ENCODE measurements around the gene CHMP6.
A peak's percentile ranks its signal among the peaks of the same experiment; 100 is the strongest.

Gene CHMP6

DNA sequence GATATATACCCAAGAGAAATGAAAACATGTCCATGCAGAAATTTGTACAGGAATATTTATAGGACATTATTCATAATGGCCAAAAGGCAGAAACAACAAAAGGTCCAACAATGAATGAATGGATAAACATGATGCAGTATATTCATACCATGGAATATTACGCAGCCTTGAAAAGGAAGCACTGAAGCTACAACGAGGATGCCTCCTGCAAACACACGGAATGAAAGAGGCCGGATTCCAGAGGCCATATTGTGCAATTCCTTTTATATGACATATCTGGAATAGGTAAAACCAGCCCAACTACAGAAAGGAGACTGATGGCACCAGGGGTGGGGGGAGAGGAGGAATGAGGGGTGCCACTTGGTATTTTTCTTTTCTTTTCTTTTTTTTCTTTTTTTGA lies 14.5 kb upstream of the CHMP6 start:
- in situ Hi-C loops (cut with HindIII; ENCODE audit: low pct_ligation_motif_present, low sequenced_read_pairs), result no loop called here
- no peaks in the 10 kb centered on the region for H3K27me3 ChIP-seq (replicated peaks)
- no peak overlapping the region for H3K27ac ChIP-seq
- H3K36me3 ChIP-seq (replicated peaks), result no peaks in the 10 kb centered on the region
- DNase-seq, result no peak
- no peak overlapping the region for H3K4me3 ChIP-seq (ENCODE audit: low read depth, low read length)
- TF ChIP-seq, protein P1, sequence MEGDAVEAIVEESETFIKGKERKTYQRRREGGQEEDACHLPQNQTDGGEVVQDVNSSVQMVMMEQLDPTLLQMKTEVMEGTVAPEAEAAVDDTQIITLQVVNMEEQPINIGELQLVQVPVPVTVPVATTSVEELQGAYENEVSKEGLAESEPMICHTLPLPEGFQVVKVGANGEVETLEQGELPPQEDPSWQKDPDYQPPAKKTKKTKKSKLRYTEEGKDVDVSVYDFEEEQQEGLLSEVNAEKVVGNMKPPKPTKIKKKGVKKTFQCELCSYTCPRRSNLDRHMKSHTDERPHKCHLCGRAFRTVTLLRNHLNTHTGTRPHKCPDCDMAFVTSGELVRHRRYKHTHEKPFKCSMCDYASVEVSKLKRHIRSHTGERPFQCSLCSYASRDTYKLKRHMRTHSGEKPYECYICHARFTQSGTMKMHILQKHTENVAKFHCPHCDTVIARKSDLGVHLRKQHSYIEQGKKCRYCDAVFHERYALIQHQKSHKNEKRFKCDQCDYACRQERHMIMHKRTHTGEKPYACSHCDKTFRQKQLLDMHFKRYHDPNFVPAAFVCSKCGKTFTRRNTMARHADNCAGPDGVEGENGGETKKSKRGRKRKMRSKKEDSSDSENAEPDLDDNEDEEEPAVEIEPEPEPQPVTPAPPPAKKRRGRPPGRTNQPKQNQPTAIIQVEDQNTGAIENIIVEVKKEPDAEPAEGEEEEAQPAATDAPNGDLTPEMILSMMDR (IDR thresholded peaks at IDR 0.05; ENCODE audit: low read depth, low read length, missing control alignments), result no peak

DNA sequence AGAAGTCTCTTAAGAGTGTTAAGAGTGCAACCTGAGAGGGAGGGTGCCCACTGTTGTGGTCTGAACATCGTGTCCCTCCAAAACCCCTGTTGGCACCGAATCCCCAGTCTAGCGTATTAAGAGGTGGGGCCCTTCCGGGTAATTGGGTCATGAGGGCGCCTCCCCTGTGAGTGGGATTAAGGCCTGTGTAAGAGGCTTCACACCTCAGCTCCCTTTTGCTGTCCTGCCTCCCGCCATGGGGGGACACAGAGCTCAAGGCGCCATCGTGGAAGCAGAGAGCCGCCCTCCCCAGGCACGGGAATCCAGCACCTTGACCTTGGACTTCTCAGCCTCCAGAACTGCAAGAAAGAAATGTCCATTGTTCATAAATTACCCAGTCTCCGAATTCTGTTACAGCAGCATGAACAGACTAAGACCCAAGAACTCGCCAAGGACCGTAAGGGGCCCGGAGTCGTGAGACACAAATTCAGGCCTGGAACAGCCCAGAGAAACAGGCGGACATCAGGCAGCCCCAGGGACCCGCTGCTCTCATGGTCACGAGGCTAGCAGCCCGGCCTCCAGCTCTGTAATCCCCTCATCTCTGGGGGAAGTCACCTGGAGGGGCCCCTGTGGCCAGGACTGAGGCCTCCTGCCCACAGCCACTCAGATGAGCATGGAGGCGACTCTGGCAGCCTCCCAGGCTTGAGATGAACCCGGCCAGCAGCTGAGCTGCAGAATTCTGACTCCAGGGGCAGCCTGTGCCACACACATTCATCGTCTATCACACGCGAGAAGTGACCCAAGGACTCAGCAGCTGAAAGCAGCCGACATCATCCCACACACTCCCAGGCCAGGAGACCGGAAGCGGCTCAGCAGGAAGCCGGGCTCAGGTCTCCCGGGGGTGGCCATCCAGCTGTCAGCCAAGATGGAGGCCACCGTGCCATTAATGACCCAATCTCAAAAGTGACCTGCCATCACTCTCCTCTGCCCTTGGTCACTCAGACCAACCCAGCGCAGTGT lies 12.8 kb upstream of the CHMP6 start:
- no peaks in the 10 kb centered on the region for H3K27me3 ChIP-seq (replicated peaks)
- TF ChIP-seq, protein P1 (IDR thresholded peaks at IDR 0.05; ENCODE audit: low read depth, low read length, missing control alignments), result no peak
- no peaks in the 10 kb centered on the region for H3K36me3 ChIP-seq (replicated peaks)
- in situ Hi-C loops (cut with HindIII; ENCODE audit: low pct_ligation_motif_present, low sequenced_read_pairs), result no loop called here
- H3K27ac ChIP-seq, result no peak overlapping the region
- DNase-seq, result peak; percentile 17
- no peak overlapping the region for H3K4me3 ChIP-seq (ENCODE audit: low read depth, low read length)

DNA sequence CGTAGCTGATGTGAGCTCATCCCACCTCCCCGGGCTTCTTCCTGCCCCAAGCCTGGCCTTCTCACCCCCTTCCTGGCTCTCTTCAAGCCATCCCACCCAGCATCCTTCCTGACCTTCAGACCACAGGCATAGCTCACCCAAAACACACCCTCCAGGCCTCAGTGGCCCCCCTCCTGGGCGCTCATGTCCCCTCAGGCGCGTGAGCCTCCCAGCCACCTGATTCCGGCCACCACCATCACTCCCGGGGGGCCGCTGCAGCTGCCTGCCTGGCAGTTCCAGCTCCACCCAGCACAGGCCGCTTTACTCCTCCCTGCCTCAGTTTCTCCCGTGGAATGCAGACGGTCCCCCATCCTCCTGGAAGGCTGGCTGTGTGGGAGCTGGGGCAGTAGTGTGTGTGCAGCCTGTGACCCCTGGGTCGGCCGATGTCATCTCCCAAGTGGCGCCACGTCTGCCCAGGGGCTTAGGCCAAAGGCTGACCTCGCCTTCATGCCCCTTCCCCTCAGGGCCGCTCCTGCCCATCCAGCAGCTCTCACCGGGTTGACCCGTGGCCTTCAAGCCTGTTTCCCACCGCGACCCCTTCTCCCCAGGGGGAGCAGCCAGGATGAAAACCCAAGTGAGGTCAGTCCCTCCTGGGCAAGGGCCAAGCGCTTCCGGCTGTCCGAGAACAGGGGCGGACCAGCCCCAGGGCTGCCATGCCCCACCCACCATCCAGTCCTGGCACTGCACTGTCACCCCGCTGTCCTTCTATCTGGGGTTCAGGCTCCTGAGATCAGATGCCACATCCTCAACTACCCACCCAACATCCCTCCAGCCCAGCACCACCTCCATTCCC lies 11.9 kb upstream of the CHMP6 start:
- in situ Hi-C loops (cut with HindIII; ENCODE audit: low pct_ligation_motif_present, low sequenced_read_pairs), result no loop called here
- Histone ChIP-seq H3K4me3 (ENCODE audit: low read depth, low read length) (no peak overlapping the region), H3K27me3 (replicated peaks) (no peaks in the 10 kb centered on the region), H3K27ac (no peak overlapping the region), H3K36me3 (replicated peaks) (no peaks in the 10 kb centered on the region)
- TF ChIP-seq, protein P1 (IDR thresholded peaks at IDR 0.05; ENCODE audit: low read depth, low read length, missing control alignments), result no peak
- DNase-seq, result no peak

DNA sequence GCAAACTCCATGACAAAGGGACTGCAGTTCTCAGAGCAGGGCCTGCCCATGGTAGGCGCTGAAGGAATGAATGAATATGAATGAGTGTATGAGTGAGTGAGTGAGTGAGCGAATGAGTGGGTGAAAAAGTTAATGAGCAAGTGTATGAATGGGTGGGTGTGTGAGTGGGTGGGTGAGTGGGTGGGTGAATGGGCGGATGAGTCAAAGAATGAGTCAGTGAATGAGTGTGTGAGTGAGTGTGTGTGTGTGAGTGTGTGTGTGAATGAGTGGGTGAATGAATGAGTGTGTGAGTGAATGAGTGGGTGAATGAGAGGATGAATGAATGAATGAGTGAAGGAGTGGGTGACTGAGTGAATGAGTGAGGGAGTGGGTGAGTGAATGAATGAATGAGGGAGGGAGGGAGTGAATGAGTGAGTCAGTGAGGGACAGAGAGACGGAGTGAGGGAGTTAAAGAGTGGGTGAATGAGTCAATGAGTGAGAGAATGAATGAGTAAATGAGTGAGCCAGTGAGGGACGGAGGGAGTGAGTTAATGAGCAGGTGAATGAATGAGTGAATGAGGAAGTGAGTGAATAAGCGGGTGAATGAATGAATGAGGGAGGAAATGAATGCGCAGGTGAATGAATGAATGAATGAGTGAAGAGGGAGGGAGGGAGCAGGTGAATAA lies 11.1 kb upstream of the CHMP6 start:
- no peaks in the 10 kb centered on the region for H3K36me3 ChIP-seq (replicated peaks)
- in situ Hi-C loops (cut with HindIII; ENCODE audit: low pct_ligation_motif_present, low sequenced_read_pairs), result no loop called here
- TF ChIP-seq, protein P1 (IDR thresholded peaks at IDR 0.05; ENCODE audit: low read depth, low read length, missing control alignments), result no peak
- peak; percentile 22 for DNase-seq
- H3K27me3 ChIP-seq (replicated peaks), result no peaks in the 10 kb centered on the region
- no peak overlapping the region for H3K4me3 ChIP-seq (ENCODE audit: low read depth, low read length)
- H3K27ac ChIP-seq, result no peak overlapping the region

DNA sequence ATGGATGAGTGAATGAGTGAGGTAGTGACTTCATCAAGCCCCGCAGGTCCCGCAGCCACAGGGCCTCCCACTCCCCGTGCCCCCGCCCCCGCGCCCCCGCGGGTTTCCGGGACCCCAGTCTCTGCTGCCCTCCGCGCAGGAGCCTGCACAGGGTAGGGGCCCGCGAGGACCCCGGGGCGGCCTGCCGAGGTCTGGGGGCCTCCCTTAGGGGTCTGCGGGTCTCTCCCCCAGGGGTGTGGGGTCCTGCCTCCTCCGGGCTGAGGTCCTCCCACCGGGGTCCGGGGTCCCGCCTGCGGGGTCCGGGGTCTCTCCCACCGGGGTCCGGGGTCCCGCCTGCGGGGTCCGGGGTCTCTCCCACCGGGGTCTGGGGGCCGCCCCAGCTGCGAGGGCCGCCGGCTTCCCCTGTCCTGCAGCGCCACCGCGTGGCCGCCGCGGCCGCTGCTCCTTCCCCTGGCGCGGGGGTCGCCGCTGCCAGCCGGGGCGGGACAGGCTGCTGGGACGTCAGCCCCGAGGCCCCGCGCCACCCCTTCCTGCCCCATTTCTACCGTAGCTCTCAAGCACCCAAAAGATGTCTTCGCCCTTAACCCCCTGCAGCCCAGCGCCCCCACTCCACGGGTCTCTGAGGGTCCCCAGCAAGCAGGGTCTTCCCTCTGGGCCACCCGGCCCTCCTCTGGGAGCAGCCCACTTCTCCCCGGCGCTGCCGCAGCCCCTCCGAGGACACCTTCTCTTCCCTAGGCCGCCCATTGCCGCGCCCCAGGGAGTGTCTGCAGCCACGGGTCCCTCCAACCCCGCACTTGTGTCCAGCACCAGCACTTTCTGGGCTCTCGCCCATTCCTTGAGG lies 10.4 kb upstream of the CHMP6 start:
- H3K4me3 ChIP-seq (ENCODE audit: low read depth, low read length), result no peak overlapping the region
- DNase-seq, result no peak

More for the DNA sequence above, 10.4 kb upstream of the CHMP6 start:
- in situ Hi-C loops (cut with HindIII; ENCODE audit: low pct_ligation_motif_present, low sequenced_read_pairs), result no loop called here
- Histone ChIP-seq H3K36me3 (replicated peaks) (no peaks in the 10 kb centered on the region), H3K27me3 (replicated peaks) (no peaks in the 10 kb centered on the region), H3K27ac (no peak overlapping the region)
- TF ChIP-seq, protein P1 (IDR thresholded peaks at IDR 0.05; ENCODE audit: low read depth, low read length, missing control alignments), result peak; percentile 37
